Activated CD4-positive, alpha-beta T cell treated with anti-CD3 and anti-CD28 coated beads, Interleukin-2, amount 50 U/mL, for 48 hours (primary cell): Measurements from ENCODE around the gene TGM3.

ENCODE experiments used
- DNase-seq, 2 experiments: peaks; one replicate each; pipeline ENCODE4 v3.0.0-alpha.2; 2020

TGM3 gene

DNA sequence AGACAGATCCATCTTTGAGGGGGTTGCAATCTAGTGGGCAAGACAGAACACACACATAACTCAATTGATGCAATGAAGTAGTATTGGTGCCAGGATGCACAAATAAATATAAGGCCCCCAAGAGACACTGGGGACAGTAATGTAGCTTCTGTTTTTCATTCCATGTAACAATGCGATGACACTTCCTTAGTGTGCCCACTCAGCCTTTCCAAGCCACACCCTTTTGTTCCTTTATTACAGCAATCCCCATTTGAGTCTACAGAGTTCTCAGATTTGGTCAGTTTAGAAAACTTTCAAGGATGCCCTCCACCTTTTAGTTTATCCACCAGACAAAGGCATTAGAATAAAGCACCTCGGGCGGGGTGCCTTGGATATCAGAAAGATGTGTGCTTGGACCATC is 15.5 kb downstream of the TGM3 start:
- DNase-seq: no peak

DNA sequence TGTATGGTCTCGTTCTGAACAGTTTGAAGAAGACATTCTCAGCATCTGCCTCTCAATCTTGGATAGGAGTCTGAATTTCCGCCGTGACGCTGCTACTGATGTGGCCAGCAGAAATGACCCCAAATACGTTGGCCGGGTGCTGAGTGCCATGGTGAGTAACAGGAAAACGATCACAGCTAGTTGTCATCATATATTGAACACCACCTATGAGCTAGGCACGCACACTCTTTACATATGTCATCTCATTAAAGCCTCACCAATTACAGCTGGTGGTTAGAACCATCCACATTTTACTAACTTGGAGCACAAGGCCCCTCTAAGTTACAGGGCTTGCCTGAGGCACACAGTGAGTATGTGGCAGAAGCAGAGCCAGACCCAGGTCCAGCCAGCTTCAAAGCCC is 17.1 kb downstream of the TGM3 start:
- no peak for DNase-seq

GRCh38 chr20:2313316-2313715 is 17.5 kb downstream of the TGM3 start:
- no peak for DNase-seq

DNA sequence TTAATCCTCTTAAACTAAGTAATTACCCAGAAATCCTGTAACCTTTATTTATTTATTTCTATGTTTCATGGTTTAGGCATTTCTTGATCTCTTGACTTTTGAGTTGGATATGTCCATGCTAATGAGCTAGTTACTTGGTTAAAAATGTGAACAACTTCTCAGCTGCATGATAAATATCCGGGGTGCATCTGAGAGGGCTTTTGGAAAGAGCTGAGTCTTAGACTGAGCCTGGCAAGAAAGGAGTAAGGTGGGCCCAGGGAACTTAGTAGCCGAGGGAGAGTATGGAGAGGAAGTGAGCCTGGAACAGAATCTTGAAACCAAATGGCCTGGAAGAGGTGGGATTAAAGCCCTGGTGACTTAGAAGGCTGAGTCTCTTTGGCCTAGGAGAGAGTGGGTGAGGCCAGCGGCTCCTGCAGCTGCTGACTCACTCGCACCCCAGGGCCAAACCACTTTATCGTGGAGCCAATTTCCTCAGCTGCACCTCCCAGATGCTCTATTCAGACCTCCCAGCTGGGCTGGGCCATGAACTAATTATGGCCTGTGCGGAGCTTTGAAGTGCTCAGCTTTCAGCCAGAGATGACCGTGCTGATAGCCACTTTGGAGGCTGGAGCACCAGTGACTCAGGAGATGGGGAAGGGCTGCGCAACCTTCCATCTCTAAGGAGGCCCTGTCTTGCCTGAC is 19.1 kb downstream of the TGM3 start:
- no peak for DNase-seq

DNA sequence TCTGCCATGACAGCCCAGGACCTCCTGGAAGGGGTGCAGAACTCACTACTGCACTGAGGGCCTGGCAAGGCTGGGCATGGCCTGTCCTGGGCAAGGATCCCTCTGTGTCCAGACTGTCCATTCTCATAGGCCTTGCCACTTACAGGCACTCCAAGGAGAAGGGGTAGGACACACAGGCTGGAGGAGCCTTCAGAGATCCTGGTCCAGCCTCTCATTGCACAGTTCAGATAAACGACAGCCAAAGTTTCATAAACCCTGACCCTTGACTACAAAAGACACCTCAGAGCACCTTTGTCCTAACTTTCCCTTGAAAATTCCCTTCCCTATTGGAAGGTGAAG is 19.6 kb downstream of the TGM3 start:
- DNase-seq: no peak

- DNase-seq: no peak
Measured at GRCh38 chr20:2316847-2317495, 21.2 kb downstream of the TGM3 start.

GRCh38 chr20:2320813-2321658 is 25.2 kb downstream of the TGM3 start:
- no peak for DNase-seq

DNA sequence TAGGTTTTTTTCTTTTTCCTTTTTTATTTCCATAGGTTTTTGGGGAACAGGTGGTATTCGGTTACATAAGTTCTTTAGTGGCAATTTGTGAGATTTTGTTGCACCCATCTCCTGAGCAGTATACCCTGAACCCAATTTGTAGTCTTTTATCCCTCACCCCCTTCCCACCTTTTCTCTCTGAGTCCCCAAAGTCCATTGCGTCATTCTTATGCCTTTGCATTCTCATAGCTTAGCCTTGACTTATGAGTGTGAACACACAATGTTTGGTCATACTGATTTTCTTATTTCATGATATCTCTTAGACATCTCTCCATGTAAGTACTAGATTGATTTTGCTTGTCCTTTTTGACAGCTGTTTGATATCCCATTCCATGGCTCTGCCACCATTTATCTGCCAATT is 27.2 kb downstream of the TGM3 start:
- no peak for DNase-seq

- DNase-seq: no peak
Measured at GRCh38 chr20:2326046-2326445, 30.2 kb downstream of the TGM3 start.

GRCh38 chr20:2327620-2328555 is 32.1 kb downstream of the TGM3 start:
- DNase-seq: no peak

DNA sequence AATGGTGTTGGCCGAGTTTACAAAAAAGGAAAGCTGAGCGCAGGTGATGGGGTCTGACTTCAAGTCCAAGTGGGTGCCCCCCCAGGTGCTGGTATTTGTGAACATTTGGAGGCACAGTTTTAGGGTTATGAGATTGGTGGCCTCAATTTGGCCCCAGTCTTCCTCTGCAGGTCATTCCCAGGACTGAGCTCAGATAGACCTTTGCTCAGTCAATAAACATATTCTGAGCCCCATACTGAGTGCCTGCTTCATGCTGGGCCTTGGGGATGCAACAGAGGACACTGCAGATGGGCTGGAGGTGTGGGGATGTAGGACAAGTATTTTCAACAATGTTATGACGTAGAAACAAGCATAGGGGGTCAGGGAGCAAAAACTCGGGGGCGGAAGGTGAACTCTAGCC is 33.5 kb downstream of the TGM3 start:
- no peak for DNase-seq

- DNase-seq: no peak
Measured at GRCh38 chr20:2330090-2330695, 34.4 kb downstream of the TGM3 start.

GRCh38 chr20:2331106-2331505 is 35.3 kb downstream of the TGM3 start:
- DNase-seq: no peak

- DNase-seq: no peak
Measured at GRCh38 chr20:2331901-2332565, 36.2 kb downstream of the TGM3 start.

- DNase-seq: no peak
Measured at GRCh38 chr20:2332711-2333110, 36.9 kb downstream of the TGM3 start.

DNA sequence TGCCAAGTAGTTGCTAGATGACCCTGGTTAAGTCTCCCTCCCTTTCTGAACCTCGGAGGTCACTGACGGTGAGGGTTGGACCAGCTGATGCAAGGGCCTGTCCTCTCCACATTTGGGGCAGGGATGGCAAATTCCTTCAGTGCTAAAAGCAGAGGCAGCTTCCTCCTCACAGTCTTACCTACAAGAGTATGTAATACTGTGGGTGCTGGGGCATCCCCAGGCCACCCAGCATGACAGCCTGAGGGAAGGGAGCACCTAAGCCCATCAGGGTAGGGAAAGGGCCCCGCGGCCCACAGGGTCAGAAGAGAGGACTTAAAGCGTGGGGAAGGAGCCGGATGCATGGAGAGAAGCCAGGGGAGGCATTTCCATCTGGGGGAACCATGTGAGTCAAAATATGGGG is 38.0 kb downstream of the TGM3 start:
- DNase-seq: no peak

GRCh38 chr20:2335096-2335870 is 39.5 kb downstream of the TGM3 start:
- DNase-seq: no peak

- DNase-seq: no peak
Measured at GRCh38 chr20:2336471-2336870, 40.7 kb downstream of the TGM3 start.

- no peak for DNase-seq
Measured at GRCh38 chr20:2337142-2337541, 41.3 kb downstream of the TGM3 start.

GRCh38 chr20:2338411-2339066 is 42.7 kb downstream of the TGM3 start:
- DNase-seq: no peak

DNA sequence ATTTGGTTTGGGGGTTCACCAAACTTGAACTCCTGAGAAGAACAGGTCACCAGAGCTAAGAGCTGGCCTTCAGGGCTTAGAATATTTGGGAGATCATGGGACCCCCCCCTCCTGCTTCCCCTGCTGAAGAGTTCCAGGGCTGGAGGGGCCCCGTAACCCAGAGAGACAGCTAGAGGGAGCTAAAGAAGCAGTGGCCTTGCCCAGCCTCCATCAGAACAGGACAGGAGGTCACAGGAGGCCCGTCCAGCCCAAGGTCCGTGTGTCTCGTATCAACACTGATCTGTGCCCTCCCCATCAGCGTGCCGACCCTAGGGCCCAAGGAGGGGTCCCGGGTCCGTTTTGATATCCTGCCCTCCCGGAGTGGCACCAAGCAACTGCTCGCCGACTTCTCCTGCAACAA is 44.3 kb downstream of the TGM3 start:
- DNase-seq: no peak
